Neutrophil (primary cell): ENCODE measurements around the gene ATP1A2.

Experiments used
- H3K27ac ChIP-seq: fragments of 200-600 bp; sonication (generic); 2 replicates; pipeline ENCODE4 v1.5.1; 2016; ENCODE audit warnings: mild to moderate bottlenecking, moderate library complexity
- H3K27me3 ChIP-seq: fragments of 200-600 bp; sonication (generic); 2 replicates; pipeline ENCODE4 v1.6.0; 2016; ENCODE audit warnings: mild to moderate bottlenecking
- H3K36me3 ChIP-seq: fragments of 200-600 bp; sonication (generic); 2 replicates; pipeline ENCODE4 v1.5.1; 2017
- H3K4me1 ChIP-seq, 2 experiments: fragments of 200-600 bp in 1 of 2; sonication (generic) in 1 of 2; 1 replicate in 1 of 2; 2 replicates in 1 of 2; pipeline versions ENCODE4 v1.5.1 to v1.6.1; 2013 to 2016; ENCODE audit warnings: low read depth in 1 of 2, low read length in 1 of 2, mild to moderate bottlenecking in 1 of 2, moderate library complexity in 1 of 2; ENCODE audit not compliant: control insufficient read depth in 1 of 2, insufficient read depth in 1 of 2
- H3K4me3 ChIP-seq, 2 experiments: fragments of 200-600 bp in 1 of 2; sonication (generic) in 1 of 2; 1 replicate in 1 of 2; 2 replicates in 1 of 2; pipeline ENCODE4 v1.5.1; 2013 to 2016; ENCODE audit warnings: low read depth in 1 of 2, low read length in 1 of 2, mild to moderate bottlenecking in 1 of 2, moderate library complexity in 1 of 2
- H3K9me3 ChIP-seq: fragments of 200-600 bp; sonication (generic); 2 replicates; pipeline ENCODE4 v1.5.1; 2016
- TF ChIP-seq, protein P1 (sequence below): fragments of 200-600 bp; sonication (generic); IDR thresholded peaks from 2 replicates; pipeline ENCODE4 v1.5.1; 2016; ENCODE audit warnings: antibody characterized with exemption

The ATP1A2 gene

DNA sequence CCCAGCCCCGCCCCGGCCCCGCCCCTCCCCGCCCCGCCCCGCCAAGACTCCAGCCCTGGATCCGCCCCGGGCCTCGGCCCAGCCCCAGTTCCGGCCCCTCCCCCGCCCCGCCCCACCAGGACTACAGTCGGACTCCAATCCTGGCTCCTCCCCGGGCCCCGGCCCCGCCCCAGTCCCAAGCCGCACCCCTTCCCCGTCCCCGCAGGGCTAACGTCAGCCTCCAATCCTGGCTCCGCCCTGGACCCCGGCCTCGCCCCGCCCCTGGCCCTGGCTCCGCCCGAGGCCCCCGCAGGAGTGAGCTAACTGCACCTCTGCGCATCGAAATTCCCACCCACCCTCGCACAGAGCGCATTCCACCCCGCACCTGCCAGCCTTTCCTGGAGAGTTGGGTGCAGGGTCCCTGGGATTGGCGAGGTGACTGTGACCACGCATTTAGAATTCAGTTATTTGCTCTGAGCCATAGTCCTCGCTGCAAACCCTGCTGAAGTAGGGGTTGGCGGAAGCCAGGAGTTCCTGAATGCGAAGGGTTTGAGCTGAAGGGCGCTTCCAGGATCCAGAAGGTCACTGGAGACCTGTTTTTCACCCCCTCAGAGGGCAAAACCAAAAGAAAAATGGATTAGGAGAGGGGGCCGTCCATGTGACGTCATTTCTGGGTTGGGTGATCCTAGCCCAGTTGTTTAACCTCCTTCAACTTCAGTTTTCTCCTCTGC lies 16.6 kb upstream of the ATP1A2 start:
- Histone ChIP-seq H3K27ac (peak overlapping the region; percentile 68), H3K36me3 (no peaks in the 10 kb centered on the region), H3K27me3 (peaks cover 44% of the 10 kb centered on the region), H3K9me3 (no peaks in the 10 kb centered on the region), H3K4me1 (peaks cover 11 to 18% of the 10 kb centered on the region in 2 experiments), H3K4me3 (peak overlapping the region; percentile 70 to 96)
- TF ChIP-seq, protein P1, sequence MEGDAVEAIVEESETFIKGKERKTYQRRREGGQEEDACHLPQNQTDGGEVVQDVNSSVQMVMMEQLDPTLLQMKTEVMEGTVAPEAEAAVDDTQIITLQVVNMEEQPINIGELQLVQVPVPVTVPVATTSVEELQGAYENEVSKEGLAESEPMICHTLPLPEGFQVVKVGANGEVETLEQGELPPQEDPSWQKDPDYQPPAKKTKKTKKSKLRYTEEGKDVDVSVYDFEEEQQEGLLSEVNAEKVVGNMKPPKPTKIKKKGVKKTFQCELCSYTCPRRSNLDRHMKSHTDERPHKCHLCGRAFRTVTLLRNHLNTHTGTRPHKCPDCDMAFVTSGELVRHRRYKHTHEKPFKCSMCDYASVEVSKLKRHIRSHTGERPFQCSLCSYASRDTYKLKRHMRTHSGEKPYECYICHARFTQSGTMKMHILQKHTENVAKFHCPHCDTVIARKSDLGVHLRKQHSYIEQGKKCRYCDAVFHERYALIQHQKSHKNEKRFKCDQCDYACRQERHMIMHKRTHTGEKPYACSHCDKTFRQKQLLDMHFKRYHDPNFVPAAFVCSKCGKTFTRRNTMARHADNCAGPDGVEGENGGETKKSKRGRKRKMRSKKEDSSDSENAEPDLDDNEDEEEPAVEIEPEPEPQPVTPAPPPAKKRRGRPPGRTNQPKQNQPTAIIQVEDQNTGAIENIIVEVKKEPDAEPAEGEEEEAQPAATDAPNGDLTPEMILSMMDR, result peak; percentile 12

DNA sequence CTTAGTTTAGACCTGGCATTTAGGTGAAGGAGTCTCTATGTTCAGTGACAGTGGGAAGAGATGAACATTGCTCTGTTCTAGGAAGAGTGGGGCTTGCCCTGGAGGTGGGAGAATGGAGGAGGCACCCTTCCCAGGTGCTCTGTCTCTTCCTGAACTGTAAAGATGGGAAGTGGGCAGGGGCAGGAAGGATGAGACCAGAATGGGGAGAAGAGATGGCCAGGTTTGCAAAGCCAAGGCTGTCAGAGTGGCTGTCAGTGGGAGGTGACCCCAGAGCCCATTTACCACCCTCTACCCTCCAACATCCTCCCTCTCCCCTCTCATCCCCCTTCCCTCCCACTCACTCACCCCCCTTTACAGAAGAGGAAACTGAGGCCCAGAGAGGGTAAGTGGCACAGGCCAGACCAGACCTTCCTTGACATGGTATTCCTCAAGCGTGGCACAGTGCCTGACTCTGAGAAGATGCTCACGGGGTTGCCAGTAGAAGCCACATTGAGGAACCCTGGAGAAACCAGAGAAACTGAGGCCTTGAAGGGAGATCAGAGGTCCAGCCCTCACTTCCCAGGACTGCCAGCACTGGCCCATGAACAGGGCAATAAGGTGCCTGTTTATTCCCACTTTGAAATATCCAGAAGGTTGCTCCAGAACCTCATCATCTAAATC lies 15.7 kb upstream of the ATP1A2 start:
- peak overlapping the region in 1 of 2 experiments; percentile 70 for H3K4me3 ChIP-seq
- peaks cover 48% of the 10 kb centered on the region for H3K27me3 ChIP-seq
- H3K9me3 ChIP-seq, result no peaks in the 10 kb centered on the region
- no peaks in the 10 kb centered on the region for H3K36me3 ChIP-seq
- TF ChIP-seq, protein P1, result no peak
- peaks cover 15 to 18% of the 10 kb centered on the region in 2 experiments for H3K4me1 ChIP-seq
- peak overlapping the region; percentile 68 for H3K27ac ChIP-seq

DNA sequence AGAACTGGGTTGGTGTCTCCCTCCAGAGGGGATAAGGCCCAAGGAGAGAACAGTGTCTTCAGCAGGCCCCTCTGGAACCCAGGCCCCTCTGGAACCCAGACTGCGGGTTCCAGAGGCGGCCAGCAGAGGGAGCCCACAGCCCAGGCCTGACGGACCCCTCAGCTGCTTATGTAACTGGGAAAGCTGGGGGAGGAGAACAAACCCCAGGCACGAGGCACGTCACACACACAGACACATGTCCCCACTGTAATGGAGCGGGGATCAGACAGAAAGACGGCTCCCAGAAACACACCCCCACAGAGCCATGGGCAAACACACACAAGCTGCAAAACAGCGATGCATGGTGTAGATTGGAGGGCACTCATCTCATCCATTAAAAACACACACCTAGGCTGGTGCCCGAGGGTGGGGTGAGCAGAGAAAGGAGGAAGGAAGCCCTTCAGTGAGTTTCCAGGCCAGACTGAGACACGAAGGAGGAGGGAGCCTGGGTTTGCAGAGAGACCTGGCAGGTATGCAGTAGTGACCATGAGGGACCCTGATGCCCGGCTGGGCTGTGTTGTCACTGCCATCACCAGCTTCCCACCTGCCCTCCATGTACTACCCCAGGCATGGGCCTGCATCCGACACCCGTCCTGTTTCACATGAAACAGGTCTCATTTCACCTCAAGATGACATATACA lies 14.4 kb upstream of the ATP1A2 start:
- Histone ChIP-seq H3K36me3 (no peaks in the 10 kb centered on the region), H3K9me3 (no peaks in the 10 kb centered on the region), H3K4me1 (peaks cover 15 to 18% of the 10 kb centered on the region in 2 experiments), H3K27me3 (peaks cover 61% of the 10 kb centered on the region), H3K4me3 (no peak overlapping the region), H3K27ac (no peak overlapping the region)
- TF ChIP-seq, protein P1, result peak; percentile 64

DNA sequence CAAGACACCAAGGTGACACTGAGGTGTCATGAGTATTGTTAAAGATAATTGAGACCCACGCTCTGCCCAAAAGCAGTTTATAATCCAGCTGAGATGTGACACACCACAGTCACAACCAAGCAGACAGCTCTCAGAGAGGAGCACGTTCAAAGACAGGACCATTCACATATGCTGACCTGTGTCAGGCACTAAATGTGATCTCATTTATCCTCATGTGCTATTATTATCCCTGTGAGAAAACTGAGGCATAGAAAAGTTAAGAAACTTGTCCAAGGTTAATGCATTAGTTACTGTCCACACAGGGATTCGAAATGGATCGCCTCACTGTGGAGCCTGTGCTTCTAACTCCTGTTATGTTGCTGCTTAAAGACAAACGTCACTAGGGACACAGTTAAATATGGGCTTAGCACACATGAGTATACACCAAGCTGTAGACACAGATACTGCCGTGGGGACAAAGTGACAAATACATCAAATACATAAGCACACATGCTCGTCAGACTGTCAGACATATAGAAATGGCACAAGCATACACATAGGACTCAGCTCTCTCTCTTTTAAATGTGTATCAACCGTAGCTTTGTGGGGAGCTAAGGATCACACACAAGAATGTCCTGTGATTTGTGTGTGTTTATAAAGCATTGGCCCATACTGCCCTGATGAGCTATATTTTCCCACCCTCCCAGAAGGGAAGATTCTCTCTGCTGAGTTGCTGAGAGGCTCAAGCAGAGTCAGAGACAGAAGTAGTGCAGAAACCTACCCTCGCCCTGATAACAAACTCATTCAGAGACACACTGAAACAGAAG lies 13.6 kb upstream of the ATP1A2 start:
- no peak overlapping the region for H3K27ac ChIP-seq
- H3K27me3 ChIP-seq, result peaks cover 67% of the 10 kb centered on the region
- TF ChIP-seq, protein P1, result no peak
- H3K9me3 ChIP-seq, result no peaks in the 10 kb centered on the region
- no peak overlapping the region for H3K4me3 ChIP-seq
- H3K36me3 ChIP-seq, result no peaks in the 10 kb centered on the region
- H3K4me1 ChIP-seq, result peaks cover 15 to 18% of the 10 kb centered on the region in 2 experiments
